ENCODE measurements around the gene FUBP1. TPM values are rescaled to one million over a fixed set of nuclear protein-coding genes. Genes with fewer than 3 reads are reported as not detected.

FUBP1 gene
- total and polyA plus RNA-seq, 2 of the 8 experiments (the other 6 are each of a cell fraction or from before 2014, with no cell fraction given) = 184 to 201 TPM

DNA sequence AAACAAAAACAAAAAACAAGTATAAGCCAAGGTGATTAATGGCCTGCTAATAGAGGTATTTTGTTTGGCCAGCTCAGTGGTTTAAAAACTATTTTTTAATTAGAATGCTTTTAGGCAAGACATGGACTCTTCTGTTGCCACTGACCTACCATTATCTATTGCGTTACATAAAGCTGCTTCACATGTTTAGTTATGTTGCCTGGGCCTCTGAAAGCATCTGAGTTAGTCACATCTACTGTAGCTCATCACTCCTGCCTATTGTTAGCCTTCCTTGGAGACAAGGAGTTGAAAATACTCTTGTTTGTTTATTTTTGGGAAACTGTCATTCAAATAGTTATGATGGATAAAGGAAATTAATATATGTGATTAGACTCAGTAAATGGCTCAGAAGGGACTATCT, 40.2 kb upstream of the FUBP1 start:
- no peak overlapping the region for H4K91ac ChIP-seq (replicated peaks; ENCODE audit: insufficient read length, low read length)
- no peak overlapping the region for H3K4me3 ChIP-seq (ENCODE audit: extremely low read depth in 1 of 4, insufficient read depth in 2 of 4, low read depth in 3 of 4, low read length in 4 of 4)
- no peak overlapping the region for H2BK5ac ChIP-seq (ENCODE audit: low read depth, low read length)
- DNase-seq (ENCODE audit: low read depth in 1 of 2, low spot score in 2 of 2) (no peak), FAIRE-seq (no peak)
- no peaks in the 10 kb centered on the region for H3K27me3 ChIP-seq (replicated peaks in 1 of 4; ENCODE audit: control insufficient read depth in 3 of 4, extremely low read depth in 1 of 4, insufficient read depth in 3 of 4, low read length in 3 of 4)
- 94% methylated on average over 1 of the region's 1 CpG; no CpG with 5 or more reads in 1 of the 2 experiments for WGBS, 2 experiments (ENCODE audit: extremely low coverage in 1 of 2, insufficient coverage in 1 of 2, insufficient read length in 1 of 2, insufficient replicate concordance in 2 of 2, low coverage in 1 of 2, low lambda C conversion rate in 2 of 2, missing lambda C conversion rate in 1 of 2)
- H3K9ac ChIP-seq (replicated peaks in 1 of 4; ENCODE audit: extremely low read depth in 1 of 4, low read depth in 3 of 4, low read length in 3 of 4) = no peak overlapping the region
- H3K79me1 ChIP-seq (ENCODE audit: low read depth, low read length) = no peaks in the 10 kb centered on the region
- no peak overlapping the region for H3K14ac ChIP-seq (ENCODE audit: insufficient read length)
- no peak overlapping the region for H4K8ac ChIP-seq (ENCODE audit: extremely low read depth, insufficient read depth, low read length)
- no peak overlapping the region for H2AK5ac ChIP-seq (ENCODE audit: low read depth, low read length)
- no peaks in the 10 kb centered on the region for H3K23me2 ChIP-seq (ENCODE audit: low read depth, low read length)
- H3K79me2 ChIP-seq (ENCODE audit: control insufficient read depth in 1 of 2, insufficient read depth in 2 of 2, low read length in 2 of 2) = no peaks in the 10 kb centered on the region
- no peak overlapping the region for H2BK20ac ChIP-seq (ENCODE audit: low read length)
- 0 out of 7 replicates have a peak, but pooled peaks cover 0 to 2% (median 0%) of the 10 kb centered on the region in 4 experiments for H3K4me1 ChIP-seq (replicated peaks in 1 of 4; ENCODE audit: control insufficient read depth in 3 of 4, insufficient read depth in 4 of 4, low read length in 3 of 4)
- no peak overlapping the region for H3K4me2 ChIP-seq (ENCODE audit: insufficient read depth in 1 of 2, low read depth in 2 of 2, low read length in 2 of 2)
- H3K36me3 ChIP-seq (ENCODE audit: control insufficient read depth in 2 of 4, insufficient read depth in 4 of 4, low read length in 3 of 4) = no peaks in the 10 kb centered on the region; a peak in 1 of 8 replicates
- H3K9me3 ChIP-seq (ENCODE audit: insufficient read depth in 2 of 2, low read depth in 1 of 2, low read length in 1 of 2) = no peaks in the 10 kb centered on the region
- H3K56ac ChIP-seq (replicated peaks; ENCODE audit: insufficient read length, low read depth, low read length) = no peak overlapping the region
- H4K20me1 ChIP-seq (replicated peaks in 1 of 2; ENCODE audit: control insufficient read depth in 1 of 2, insufficient read depth in 2 of 2, low read length in 2 of 2) = no peaks in the 10 kb centered on the region
- no peak overlapping the region for H3K23ac ChIP-seq (ENCODE audit: insufficient read length)
- no peak overlapping the region for H2AFZ ChIP-seq (ENCODE audit: low read length)
- POLR2A ChIA-PET (ENCODE audit: partially characterized antibody) = interaction anchor here (0.6 to 1.9 kb wide), 3 partner anchors 15 to 469 kb away, joined by 3 to 9 read pairs (median 3); partner anchors contain the start of gene DNAJB4
- CTCF ChIA-PET (ENCODE audit: partially characterized antibody) = interaction anchor here (0.7 to 1.5 kb wide), 3 partner anchors 10 to 96 kb away, joined by 3 to 9 read pairs (median 3); no protein-coding TSS in a partner anchor
- H3K18ac ChIP-seq (ENCODE audit: extremely low read depth, low read length) = no peak overlapping the region
- H2BK15ac ChIP-seq (ENCODE audit: low read length) = no peak overlapping the region
- no peak overlapping the region for H2BK12ac ChIP-seq (ENCODE audit: low read depth, low read length)
- no peak overlapping the region for H3K4ac ChIP-seq (replicated peaks; ENCODE audit: insufficient read length, low read depth, low read length)
- H2BK120ac ChIP-seq (replicated peaks; ENCODE audit: low read depth, low read length) = no peak overlapping the region
- no peak overlapping the region for H3K27ac ChIP-seq (ENCODE audit: low read depth, low read length)
- no peak overlapping the region for H4K5ac ChIP-seq (ENCODE audit: insufficient read length, low read depth, low read length)
- TF ChIP-seq CREB1 (IDR thresholded peaks at IDR 0.05) (no peak), NANOG (IDR thresholded peaks at IDR 0.05; ENCODE audit: insufficient read depth, low read depth, low read length, poor library complexity, severe bottlenecking) (no peak), RAD21 (IDR thresholded peaks at IDR 0.05 in 1 of 2, conservative IDR thresholded peaks at IDR 0.05 in 1 of 2; ENCODE audit: low read depth in 2 of 2, low read length in 2 of 2) (no peak), SAP30 (IDR thresholded peaks at IDR 0.05; ENCODE audit: insufficient read depth, insufficient replicate concordance, low read length) (no peak), SUZ12 (IDR thresholded peaks at IDR 0.05; ENCODE audit: low read length) (no peak), SIRT6 (IDR thresholded peaks at IDR 0.05; ENCODE audit: low read length) (no peak), SIN3A (conservative IDR thresholded peaks at IDR 0.05 in 1 of 2, IDR thresholded peaks at IDR 0.05 in 1 of 2; ENCODE audit: low read depth in 1 of 2, low read length in 2 of 2) (no peak), POLR2A (IDR thresholded peaks at IDR 0.05; ENCODE audit: control extremely low read depth in 1 of 2, low read depth in 2 of 2, low read length in 2 of 2) (no peak), YY1 (IDR thresholded peaks at IDR 0.05; ENCODE audit: low read depth, low read length) (no peak), EP300 (IDR thresholded peaks at IDR 0.05; ENCODE audit: borderline replicate concordance in 1 of 2, low read depth in 2 of 2, low read length in 2 of 2) (no peak), EGR1 (IDR thresholded peaks at IDR 0.05; ENCODE audit: borderline replicate concordance, low read depth, low read length) (no peak), PHF8 (conservative IDR thresholded peaks at IDR 0.05; ENCODE audit: low read depth, low read length) (no peak), RBBP5 (IDR thresholded peaks at IDR 0.05; ENCODE audit: borderline replicate concordance, low read depth, low read length) (no peak), RXRA (IDR thresholded peaks at IDR 0.05; ENCODE audit: insufficient read depth, low read depth, low read length) (no peak)

All from H1 (cell line).